GM12878 (cell line): Measurements from ENCODE around the gene UBE2G2. TPM values are rescaled to one million over a fixed set of nuclear protein-coding genes. Genes with fewer than 3 reads are reported as not detected.

Experiments
- ATAC-seq: fragments of 200-7000 bp; cut with Tn5 transposase; 3 replicates; pipeline ENCODE4 v1.9.1; 2020; ENCODE audit warnings: mild to moderate bottlenecking, moderate library complexity
- BruUV-seq: library from RNA; stranded (reverse); fragments of 400-500 nt; replicated peaks from 2 replicates; lab custom pipeline; 2021; lab: Mats Ljungman, UMichigan
- CTCF ChIA-PET: fragments of 300-600 bp; sonication (Branson Sonifier 250); formaldehyde crosslinking; extraction: SDS; loops from one replicate; lab custom pipeline; 2021; ENCODE audit warnings: inconsistent platforms; lab: Yijun Ruan, JAX
- POLR2A ChIA-PET: fragments of 350-600 bp; formaldehyde crosslinking; extraction: SDS; loops from one replicate; lab custom pipeline; 2021; ENCODE audit warnings: inconsistent platforms; lab: Charles Lee
- RAD21 ChIA-PET: fragments of 300-600 bp; sonication (Branson Sonifier 250); formaldehyde crosslinking; loops from one replicate; lab custom pipeline; 2023; ENCODE audit warnings: antibody characterized with exemption; ENCODE audit not compliant: unreplicated experiment; lab: Charles Lee
- SMC1A ChIA-PET: fragments of 300-600 bp; sonication (Branson Sonifier 250); formaldehyde crosslinking; loops from one replicate; lab custom pipeline; 2023; ENCODE audit not compliant: unreplicated experiment, uncharacterized antibody; lab: Charles Lee
- DNase-seq: peaks from one replicate; pipeline ENCODE4 v3.0.0-alpha.2; 2011; ENCODE audit warnings: low read depth, low spot score
- FAIRE-seq: peaks from 3 replicates; lab custom pipeline; 2011; peaks lifted over from hg19 to GRCh38; lab: Jason Lieb, UNC
- H2AFZ ChIP-seq: 2 replicates; pipeline ENCODE4 v1.6.0; 2011; ENCODE audit warnings: low read depth, low read length, control low read depth; ENCODE audit not compliant: control insufficient read depth
- H3K27ac ChIP-seq: 2 replicates; pipeline ENCODE4 v1.5.1; 2011; ENCODE audit warnings: control low read depth; ENCODE audit not compliant: control insufficient read depth, insufficient read depth
- H3K27me3 ChIP-seq, 2 experiments: replicated peaks in 1 of 2; 2 replicates each; pipeline versions ENCODE4 v1.6.0 to v1.6.1; 2011; ENCODE audit warnings: low read length in 1 of 2; ENCODE audit not compliant: control insufficient read depth in 2 of 2, insufficient read depth in 2 of 2
- H3K36me3 ChIP-seq, 2 experiments: 2 replicates each; pipeline ENCODE4 v1.5.1; 2011; ENCODE audit warnings: low read length in 1 of 2; ENCODE audit not compliant: control insufficient read depth in 2 of 2, insufficient read depth in 2 of 2
- H3K4me1 ChIP-seq: 2 replicates; pipeline ENCODE4 v1.6.1; 2011; ENCODE audit warnings: mild to moderate bottlenecking, low read length, moderate library complexity, mixed read lengths; ENCODE audit not compliant: control insufficient read depth, insufficient read depth
- H3K4me2 ChIP-seq: 2 replicates; pipeline ENCODE4 v1.6.0; 2011; ENCODE audit warnings: control low read depth; ENCODE audit not compliant: control insufficient read depth, insufficient read depth
- H3K4me3 ChIP-seq: fragments of 200-600 bp; sonication (generic); 2 replicates; pipeline ENCODE4 v1.5.1; 2016
- H3K79me2 ChIP-seq: 2 replicates; pipeline ENCODE4 v1.6.0; 2011; ENCODE audit warnings: low read length; ENCODE audit not compliant: control insufficient read depth, insufficient read depth
- H3K9ac ChIP-seq: 2 replicates; pipeline ENCODE4 v1.8.0; 2011; ENCODE audit warnings: low read length, control low read depth, mixed read lengths; ENCODE audit not compliant: control insufficient read depth, insufficient read depth
- H3K9me3 ChIP-seq: replicated peaks from 3 replicates; pipeline ENCODE4 v1.5.1; 2011; ENCODE audit warnings: mild to moderate bottlenecking, low read length; ENCODE audit not compliant: control insufficient read depth, insufficient read depth
- H4K20me1 ChIP-seq: 2 replicates; pipeline ENCODE4 v1.6.0; 2011; ENCODE audit not compliant: control insufficient read depth, insufficient read depth
- ATF7 ChIP-seq: fragments of 450-650 bp; IDR thresholded peaks from 2 replicates; pipeline ENCODE4 v1.6.1; 2016; ENCODE audit warnings: low read depth, mild to moderate bottlenecking
- BRCA1 ChIP-seq: IDR thresholded peaks from 2 replicates; pipeline ENCODE4 v1.6.1; 2011; ENCODE audit warnings: low read depth, low read length, improper control_type of control experiment
- CBX3 ChIP-seq: fragments of 200-600 bp; sonication (generic); IDR thresholded peaks from 2 replicates; pipeline ENCODE4 v1.6.1; 2016; ENCODE audit warnings: low read depth, borderline replicate concordance
- EZH2 ChIP-seq: IDR thresholded peaks from 2 replicates; pipeline ENCODE4 v1.6.1; 2012; ENCODE audit warnings: low read depth, mild to moderate bottlenecking, control low read depth, inconsistent platforms, low read length, borderline replicate concordance; ENCODE audit not compliant: control insufficient read depth
- FOS ChIP-seq: IDR thresholded peaks from 3 replicates; pipeline ENCODE4 v1.6.1; 2011; ENCODE audit warnings: borderline replicate concordance; ENCODE audit not compliant: insufficient read length; ENCODE audit errors: extremely low read depth
- GATAD2B ChIP-seq: fragments of 450-650 bp; conservative IDR thresholded peaks from 2 replicates; pipeline ENCODE4 v1.6.1; 2017; ENCODE audit warnings: low read depth, mild to moderate bottlenecking, moderate library complexity
- HDAC2 ChIP-seq: fragments of 200-600 bp; sonication (generic); IDR thresholded peaks from 2 replicates; pipeline ENCODE4 v1.6.1; 2017
- KAT2A ChIP-seq: conservative IDR thresholded peaks from 2 replicates; pipeline ENCODE4 v1.6.1; 2011; ENCODE audit warnings: low read depth, low read length; ENCODE audit not compliant: control insufficient read depth
- KLF5 ChIP-seq: fragments of 450-650 bp; IDR thresholded peaks from 2 replicates; pipeline ENCODE4 v1.6.1; 2014; ENCODE audit warnings: mild to moderate bottlenecking; ENCODE audit not compliant: partially characterized antibody
- MAX ChIP-seq: IDR thresholded peaks from 2 replicates; pipeline ENCODE4 v1.6.1; 2012; ENCODE audit warnings: low read depth, low read length, improper control_type of control experiment
- MEF2B ChIP-seq: fragments of 450-650 bp; IDR thresholded peaks from 2 replicates; pipeline ENCODE4 v1.6.1; 2018; ENCODE audit warnings: mild to moderate bottlenecking, moderate library complexity; ENCODE audit not compliant: partially characterized antibody, poor library complexity, severe bottlenecking
- NFYB ChIP-seq: IDR thresholded peaks from 2 replicates; pipeline ENCODE4 v1.6.1; 2011; ENCODE audit warnings: low read depth, mild to moderate bottlenecking, low read length, improper control_type of control experiment, moderate library complexity; ENCODE audit not compliant: insufficient read depth
- NR2C1 ChIP-seq: fragments of 450-650 bp; IDR thresholded peaks from 2 replicates; pipeline ENCODE4 v1.6.1; 2017; ENCODE audit warnings: antibody characterized with exemption, mild to moderate bottlenecking, moderate library complexity
- NR2F1 ChIP-seq: fragments of 450-650 bp; conservative IDR thresholded peaks from 2 replicates; pipeline ENCODE4 v1.6.1; 2017; ENCODE audit warnings: mild to moderate bottlenecking
- POLR2A ChIP-seq: IDR thresholded peaks from 2 replicates; pipeline ENCODE4 v1.6.1; 2011; ENCODE audit warnings: low read depth, mild to moderate bottlenecking, low read length
- PRDM15 ChIP-seq: fragments of 450-650 bp; formaldehyde crosslinking; IDR thresholded peaks from 2 replicates; pipeline ENCODE4 v1.4.0; 2020; ENCODE audit warnings: mild to moderate bottlenecking, moderate library complexity
- SRF ChIP-seq, 2 experiments: IDR thresholded peaks; 2 replicates each; pipeline ENCODE4 v1.6.1; 2011; ENCODE audit warnings: low read depth in 2 of 2, low read length in 2 of 2, mild to moderate bottlenecking in 1 of 2, moderate library complexity in 1 of 2
- WGBS: methylation state at CpG from one replicate; pipeline ENCODE4 v1.1.6; 2016; ENCODE audit warnings: low lambda C conversion rate; ENCODE audit not compliant: insufficient replicate concordance, insufficient coverage; ENCODE audit errors: missing lambda C conversion rate; 5-methylcytosine and 5-hydroxymethylcytosine counted together
- in situ Hi-C: fragments of 300-500 bp; cut with MboI; formaldehyde crosslinking; loops from 9 replicates; pipeline ENCODE4 v1.14.3; 2018; ENCODE audit warnings: mixed read lengths
- intact Hi-C: fragments of 100-400 bp; cut with micrococcal nuclease; formaldehyde crosslinking; loops from one replicate; pipeline ENCODE4 v1.14.2; 2022; ENCODE audit not compliant: unreplicated experiment
- polyA plus RNA-seq, 11 experiments: library from polyadenylated mRNA; depleted of rRNA in 4 of 11; unstranded in 6 of 11; stranded (reverse) in 5 of 11; fragments of >200 nt; fragmentation: Nextera tagmentation in 4 of 11; fragmentation: Illumina TruSeq in 1 of 11; extraction: Ambion mirVana in 4 of 11; extraction: Trizol in 1 of 11; gene quantifications; 1 replicate in 1 of 11; 2 replicates in 10 of 11; pipeline versions ENCODE4 v1.2.1 to v1.2.3, GENCODE V29; 2011 to 2016; ENCODE audit warnings: inconsistent platforms in 2 of 11, missing spikeins in 2 of 11, low read depth in 1 of 11
- total RNA-seq, 4 experiments: library from RNA; depleted of rRNA in 3 of 4; stranded (reverse); fragments of >200 nt in 3 of 4; fragmentation: Illumina TruSeq in 1 of 4; extraction: Trizol in 1 of 4; gene quantifications; 2 replicates each; pipeline versions ENCODE4 v1.2.1 to v1.2.3, GENCODE V29; 2013 to 2021

Gene UBE2G2
- total and polyA plus RNA-seq, 10 of the 15 experiments (the other 5 are each of a cell fraction or from before 2014, with no cell fraction given): 27.0 to 139 (median 75.9) TPM

- TF ChIP-seq SRF (IDR thresholded peaks at IDR 0.05; ENCODE audit: low read depth in 2 of 2, low read length in 2 of 2): no peak
- TF ChIP-seq FOS: no peak
- no peak for TF ChIP-seq MAX
- TF ChIP-seq KLF5: no peak
- TF ChIP-seq, all 136 proteins: peak for 0
Observed at GRCh38 chr21:44842721-44843445, 41.3 kb upstream of the UBE2G2 start (continued).

- CTCF ChIA-PET: no interaction called here
- Histone ChIP-seq H4K20me1 (no peaks in the 10 kb centered on the region), H3K79me2 (no peaks in the 10 kb centered on the region), H3K36me3 (no peaks in the 10 kb centered on the region), H3K4me1 (no peaks in the 10 kb centered on the region; the same call in 1 of the 2 replicates), H3K9me3 (no peaks in the 10 kb centered on the region), H2AFZ (no peak overlapping the region), H3K9ac (no peak overlapping the region), H3K4me3 (no peak overlapping the region), H3K27me3 (no peaks in the 10 kb centered on the region; a peak in 2 of 4 replicates), H3K4me2 (no peak overlapping the region), H3K27ac (no peak overlapping the region)
- POLR2A ChIA-PET: no interaction called here
- RAD21 ChIA-PET: no interaction called here
- DNase-seq (no peak), ATAC-seq (no peak), FAIRE-seq (no peak)
- no TSS peak for BruUV-seq
- SMC1A ChIA-PET: no interaction called here
- no peak for TF ChIP-seq EZH2
- no peak for TF ChIP-seq HDAC2
- no peak for TF ChIP-seq MAX
- TF ChIP-seq PRDM15 (CRISPR knock-in tag): no peak
- TF ChIP-seq ATF7: no peak
- no peak for TF ChIP-seq MEF2B
- TF ChIP-seq NR2F1: no peak
- TF ChIP-seq POLR2A: no peak
- no peak for TF ChIP-seq CBX3
- TF ChIP-seq GATAD2B: no peak
- no peak for TF ChIP-seq KAT2A
- TF ChIP-seq NFYB: no peak
- TF ChIP-seq NR2C1: no peak
- TF ChIP-seq BRCA1: no peak
- in situ Hi-C loops: no loop called here
- intact Hi-C loops: no loop called here
- 57% methylated on average over 10 of the region's 10 CpGs for WGBS
Observed at GRCh38 chr21:44842087-44842486, 40.5 kb upstream of the UBE2G2 start.
